MM.1S (cell line): ENCODE data around the gene KCND3.

Experiments
- CTCF ChIP-seq: fragments of 300-600 bp; sonication (generic); IDR thresholded peaks from 2 replicates; pipeline ENCODE4 v1.5.1; 2016; ENCODE audit warnings: antibody characterized with exemption, low read length, mixed read lengths
- EZH2 ChIP-seq: fragments of 300-600 bp; sonication (generic); optimal IDR thresholded peaks from 2 replicates; pipeline ENCODE3; 2017; ENCODE audit warnings: low read depth, mild to moderate bottlenecking, antibody characterized with exemption, low read length, mixed read lengths

- TF ChIP-seq CTCF (no peak), EZH2 (no peak)
Measured at GRCh38 chr1:111906111-111906510, 83.4 kb downstream of the KCND3 start.
